Neural progenitor cell (in vitro differentiated cells): ENCODE data around the gene MRAS. TPM values are rescaled to one million over a fixed set of nuclear protein-coding genes. Genes with fewer than 3 reads are reported as not detected.

Source experiments
- DNase-seq: peaks from one replicate; pipeline ENCODE4 v3.0.0-alpha.2; 2016; ENCODE audit warnings: low spot score
- H2AFZ ChIP-seq: fragments of 200-600 bp; sonication (generic); replicated peaks from 2 replicates; pipeline ENCODE4 v1.6.1; 2016; ENCODE audit warnings: antibody characterized with exemption
- H3F3A ChIP-seq: fragments of 200-600 bp; sonication (generic); 2 replicates; pipeline ENCODE4 v1.6.1; 2016; ENCODE audit warnings: antibody characterized with exemption, low read depth
- H3K27ac ChIP-seq: fragments of 200-600 bp; sonication (generic); 2 replicates; pipeline ENCODE4 v1.5.1; 2016; ENCODE audit warnings: mild to moderate bottlenecking
- H3K27me3 ChIP-seq: fragments of 200-600 bp; sonication (generic); 2 replicates; pipeline ENCODE4 v1.6.1; 2016; ENCODE audit warnings: mild to moderate bottlenecking, moderate library complexity
- H3K36me3 ChIP-seq: fragments of 200-600 bp; sonication (generic); 2 replicates; pipeline ENCODE4 v1.5.1; 2016
- H3K4me1 ChIP-seq: fragments of 200-600 bp; sonication (generic); 2 replicates; pipeline ENCODE4 v1.6.1; 2016; ENCODE audit warnings: mixed run types
- H3K4me2 ChIP-seq: fragments of 200-600 bp; sonication (generic); 2 replicates; pipeline ENCODE4 v1.6.1; 2016
- H3K4me3 ChIP-seq: fragments of 200-600 bp; sonication (generic); 2 replicates; pipeline ENCODE4 v1.5.1; 2016
- H3K79me2 ChIP-seq: fragments of 200-600 bp; sonication (generic); 2 replicates; pipeline ENCODE4 v1.6.1; 2016; ENCODE audit warnings: low read depth
- H3K9ac ChIP-seq: fragments of 200-600 bp; sonication (generic); 2 replicates; pipeline ENCODE4 v1.6.1; 2016
- H3K9me3 ChIP-seq: fragments of 200-600 bp; sonication (generic); 2 replicates; pipeline ENCODE4 v1.5.1; 2016; ENCODE audit warnings: low read depth
- H4K20me1 ChIP-seq: fragments of 200-600 bp; sonication (generic); 2 replicates; pipeline ENCODE4 v1.6.1; 2016; ENCODE audit warnings: low read depth
- H3K27ac Mint-ChIP-seq: 3 replicates; pipeline ENCODE4 v1.8.0; 2021; ENCODE audit warnings: mixed read lengths
- H3K27me3 Mint-ChIP-seq: 2 replicates; pipeline ENCODE4 v1.8.0; 2022; ENCODE audit warnings: low read depth, mild to moderate bottlenecking, inconsistent platforms, moderate library complexity, mixed read lengths; ENCODE audit not compliant: insufficient read depth
- H3K36me3 Mint-ChIP-seq: 3 replicates; pipeline ENCODE4 v1.8.0; 2021; ENCODE audit warnings: mixed read lengths
- H3K4me1 Mint-ChIP-seq: 3 replicates; pipeline ENCODE4 v1.8.0; 2021; ENCODE audit warnings: mixed read lengths
- H3K4me3 Mint-ChIP-seq: 3 replicates; pipeline ENCODE4 v1.8.0; 2021; ENCODE audit warnings: mild to moderate bottlenecking, moderate library complexity, mixed read lengths
- H3K9me3 Mint-ChIP-seq: 3 replicates; pipeline ENCODE4 v1.8.0; 2020; ENCODE audit warnings: mixed read lengths
- CTCF ChIP-seq: fragments of 200-600 bp; sonication (generic); IDR thresholded peaks from 2 replicates; pipeline ENCODE4 v1.5.1; 2017; ENCODE audit warnings: antibody characterized with exemption, mild to moderate bottlenecking
- EZH2 ChIP-seq: fragments of 200-600 bp; sonication (generic); IDR thresholded peaks from 2 replicates; pipeline ENCODE4 v1.6.1; 2017; ENCODE audit warnings: antibody characterized with exemption, mild to moderate bottlenecking, moderate library complexity
- EZH2phosphoT487 ChIP-seq: fragments of 200-600 bp; sonication (generic); IDR thresholded peaks from 2 replicates; pipeline ENCODE4 v1.6.1; 2017; ENCODE audit warnings: antibody characterized with exemption
- total RNA-seq: library from RNA; depleted of rRNA; stranded (reverse); fragments of >200 nt; gene quantifications from 2 replicates; pipeline ENCODE4 v1.2.3, GENCODE V29; 2015; ENCODE audit warnings: low replicate concordance

The MRAS gene
- total RNA-seq, 1 donor from 2014 or later = 17.2 TPM

- TF ChIP-seq EZH2phosphoT487 (no peak), CTCF (no peak), EZH2 (no peak)
- Histone ChIP-seq H3K4me2 (no peak overlapping the region), H3K79me2 (no peaks in the 10 kb centered on the region), H3K4me1 (peaks cover 7% of the 10 kb centered on the region), H3K4me3 (no peak overlapping the region), H3K27ac (no peak overlapping the region), H3K9me3 (no peaks in the 10 kb centered on the region), H4K20me1 (no peaks in the 10 kb centered on the region), H3K36me3 (no peaks in the 10 kb centered on the region), H2AFZ (no peak overlapping the region), H3K27me3 (no peaks in the 10 kb centered on the region), H3F3A (no peaks in the 10 kb centered on the region), H3K9ac (no peak overlapping the region)
- Mint-ChIP-seq H3K4me3 (no peak overlapping the region), H3K27me3 (peaks cover 4% of the 10 kb centered on the region), H3K27ac (no peak overlapping the region), H3K36me3 (peaks cover 17% of the 10 kb centered on the region), H3K4me1 (no peaks in the 10 kb centered on the region), H3K9me3 (no peaks in the 10 kb centered on the region)
- DNase-seq = no peak
These were observed 56.6 kb downstream of the MRAS start for GRCh38 chr3:138405001-138405400.

- no peaks in the 10 kb centered on the region for H3K36me3 ChIP-seq
- Mint-ChIP-seq H3K27me3 (peaks cover 4% of the 10 kb centered on the region), H3K4me1 (no peaks in the 10 kb centered on the region), H3K4me3 (no peak overlapping the region), H3K27ac (no peak overlapping the region), H3K36me3 (peaks cover 17% of the 10 kb centered on the region), H3K9me3 (no peaks in the 10 kb centered on the region)
- H3K4me1 ChIP-seq = peaks cover 7% of the 10 kb centered on the region
- TF ChIP-seq EZH2 = no peak
- no peak for TF ChIP-seq CTCF
- TF ChIP-seq EZH2phosphoT487 = no peak
- no peak overlapping the region for H2AFZ ChIP-seq
- no peaks in the 10 kb centered on the region for H3F3A ChIP-seq
- no peaks in the 10 kb centered on the region for H3K9me3 ChIP-seq
- H3K27ac ChIP-seq = no peak overlapping the region
- DNase-seq = no peak
- H3K4me2 ChIP-seq = no peak overlapping the region
- no peaks in the 10 kb centered on the region for H4K20me1 ChIP-seq
- no peaks in the 10 kb centered on the region for H3K79me2 ChIP-seq
- no peak overlapping the region for H3K9ac ChIP-seq
- no peak overlapping the region for H3K4me3 ChIP-seq
- no peaks in the 10 kb centered on the region for H3K27me3 ChIP-seq
These were observed 57.1 kb downstream of the MRAS start for GRCh38 chr3:138405486-138405885.

GRCh38 chr3:138406606-138407005 lies 58.2 kb downstream of the MRAS start:
- Histone ChIP-seq H3K36me3 (no peaks in the 10 kb centered on the region), H3K9ac (no peak overlapping the region), H3K79me2 (no peaks in the 10 kb centered on the region), H3K27ac (no peak overlapping the region), H2AFZ (no peak overlapping the region), H4K20me1 (no peaks in the 10 kb centered on the region), H3K27me3 (no peaks in the 10 kb centered on the region), H3K4me2 (no peak overlapping the region), H3K9me3 (no peaks in the 10 kb centered on the region), H3K4me1 (peaks cover 7% of the 10 kb centered on the region), H3K4me3 (no peak overlapping the region), H3F3A (no peaks in the 10 kb centered on the region)
- no peak for TF ChIP-seq CTCF
- TF ChIP-seq EZH2 = no peak
- no peak for TF ChIP-seq EZH2phosphoT487
- no peaks in the 10 kb centered on the region for H3K4me1 Mint-ChIP-seq
- no peak overlapping the region for H3K4me3 Mint-ChIP-seq
- H3K27me3 Mint-ChIP-seq = peaks cover 6% of the 10 kb centered on the region
- no peaks in the 10 kb centered on the region for H3K9me3 Mint-ChIP-seq
- H3K27ac Mint-ChIP-seq = no peak overlapping the region
- DNase-seq = no peak
- peaks cover 9% of the 10 kb centered on the region for H3K36me3 Mint-ChIP-seq
